NCI-H82 (cell line): ENCODE results near the gene C18orf32.
"Not testable (repeated sequence)": the region's sequence is repeated elsewhere in the genome, so short reads cannot be mapped to it uniquely, and the experiment has no call there.

Experiments
- DNase-seq: peaks from one replicate; lab custom pipeline; 2025; lab: John Stamatoyannopoulos, UW

C18orf32 gene

DNA sequence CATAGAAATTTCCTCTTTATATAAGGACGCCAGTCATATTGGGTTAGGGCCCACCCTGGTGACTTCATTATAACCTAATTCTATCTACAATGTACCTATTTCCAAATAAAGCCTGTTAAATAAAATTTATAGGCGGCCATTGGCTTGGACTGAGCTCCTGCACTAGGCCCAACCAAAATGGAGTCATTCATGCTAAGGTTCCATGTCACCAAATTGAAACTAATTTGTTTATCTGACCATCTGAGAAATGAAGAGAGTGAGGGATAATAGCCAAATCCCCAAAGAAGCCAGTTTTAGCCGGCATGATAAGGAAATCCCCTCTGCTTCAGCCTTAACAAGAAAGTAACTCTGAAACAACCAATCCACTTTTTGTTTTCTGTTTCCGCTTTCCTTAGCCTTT, 19.4 kb downstream of the C18orf32 start:
- DNase-seq = no peak

DNA sequence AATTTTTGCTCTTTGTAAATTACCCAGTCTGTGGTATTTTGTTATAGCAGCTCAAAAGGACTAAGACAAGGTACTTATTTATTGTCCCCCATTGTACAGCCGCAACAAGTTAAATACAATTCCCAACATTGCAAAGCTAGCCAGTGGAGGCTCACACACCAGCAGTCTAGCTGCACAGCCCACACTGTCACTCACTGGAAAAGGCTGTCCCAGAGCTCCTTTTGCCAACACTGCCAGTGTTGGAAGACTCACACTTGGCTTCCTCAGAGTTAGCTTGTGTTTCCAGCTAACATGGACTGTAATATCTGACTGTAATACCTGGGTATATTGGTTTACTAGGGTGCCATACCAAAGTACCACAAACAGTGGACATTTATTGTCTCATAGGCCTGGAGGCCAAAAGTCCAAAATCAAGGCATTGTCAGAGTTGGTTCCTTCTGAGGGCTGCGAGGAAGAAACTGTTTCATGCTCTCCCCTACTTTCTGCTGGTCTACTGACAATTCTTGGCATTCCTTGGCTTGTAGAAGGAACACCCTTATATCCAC, 19.9 kb downstream of the C18orf32 start:
- no peak for DNase-seq

DNA sequence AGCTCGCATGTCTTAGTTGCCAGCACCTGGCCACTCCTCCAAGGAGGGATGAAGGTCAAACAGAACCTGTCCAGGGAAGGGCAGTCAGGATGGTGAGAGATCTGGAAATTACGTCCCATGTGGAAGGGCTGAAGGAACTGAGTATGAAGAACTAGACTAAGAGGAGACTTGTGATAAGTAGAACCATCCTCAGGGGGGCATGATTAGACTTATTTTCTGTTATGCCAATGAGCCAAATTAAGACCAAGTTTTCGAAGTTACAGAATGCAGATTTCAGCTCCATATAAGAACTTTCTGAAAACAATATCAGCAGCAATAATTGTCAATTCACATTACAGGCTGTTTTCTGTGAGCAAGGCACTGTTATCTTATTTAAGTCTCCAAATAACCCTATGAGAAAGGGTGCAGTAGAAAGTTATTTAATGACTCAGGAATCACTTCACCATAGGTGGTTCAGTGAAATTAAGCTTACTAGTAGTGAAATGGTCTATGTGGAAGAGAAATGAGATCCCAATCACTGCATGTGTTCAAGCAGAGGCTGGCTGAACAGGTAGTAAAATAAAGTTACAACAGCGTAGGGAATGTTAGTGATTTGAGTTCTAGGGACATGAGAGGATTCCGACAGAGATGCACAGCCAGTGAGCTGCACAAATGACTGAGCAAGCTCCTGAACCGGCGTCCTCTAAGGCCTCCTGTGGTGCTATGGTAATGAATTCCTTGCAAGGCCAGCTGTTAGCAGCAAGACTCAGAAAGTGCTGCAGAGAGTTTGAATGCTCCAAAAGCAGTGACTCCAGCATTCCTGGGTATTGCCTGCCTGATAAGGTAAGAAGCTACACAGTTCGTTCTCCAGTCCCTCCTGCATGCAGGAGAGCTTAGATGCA, 22.1 kb downstream of the C18orf32 start:
- peak; percentile 11 for DNase-seq

- no peak for DNase-seq
Measured at GRCh38 chr18:49461602-49461977, 25.4 kb downstream of the C18orf32 start.

GRCh38 chr18:49460976-49461601, 25.9 kb downstream of the C18orf32 start:
- DNase-seq = no peak

DNA sequence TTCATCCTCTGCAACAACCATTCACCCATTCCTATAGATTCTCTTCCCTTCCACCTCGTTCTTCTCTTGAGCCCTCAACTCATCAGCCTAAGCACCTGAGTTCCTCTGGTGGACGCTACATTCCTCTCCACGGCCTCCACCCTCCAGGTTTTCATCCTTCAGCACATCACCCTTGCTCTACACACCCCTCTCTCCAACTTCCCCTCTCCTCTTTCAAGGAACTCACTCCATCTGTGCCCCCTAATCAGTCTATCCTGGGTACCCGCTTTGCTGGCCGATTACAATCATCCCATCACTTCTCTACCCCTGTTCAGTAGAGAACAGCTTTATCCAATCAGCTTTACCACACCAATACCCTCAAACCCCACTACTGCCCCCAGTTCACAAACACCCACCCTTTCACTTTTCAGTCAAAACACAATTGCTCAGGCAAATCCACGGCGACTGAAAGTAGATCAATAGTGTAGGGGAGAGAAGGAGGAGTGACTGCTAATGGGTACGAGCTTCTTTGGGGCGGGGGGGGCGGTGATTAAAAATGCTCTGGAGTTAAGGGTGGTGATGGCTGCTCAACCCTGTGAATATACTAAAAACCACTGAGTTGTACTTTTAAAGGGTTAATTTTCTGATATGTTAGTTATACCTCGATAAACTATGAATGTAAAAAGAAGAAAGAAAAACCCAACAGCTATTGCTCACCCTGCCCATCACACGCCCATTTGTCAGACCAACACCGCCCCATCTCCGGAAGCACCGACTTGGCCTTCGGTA, 27.4 kb downstream of the C18orf32 start:
- DNase-seq = peak; percentile 23

DNA sequence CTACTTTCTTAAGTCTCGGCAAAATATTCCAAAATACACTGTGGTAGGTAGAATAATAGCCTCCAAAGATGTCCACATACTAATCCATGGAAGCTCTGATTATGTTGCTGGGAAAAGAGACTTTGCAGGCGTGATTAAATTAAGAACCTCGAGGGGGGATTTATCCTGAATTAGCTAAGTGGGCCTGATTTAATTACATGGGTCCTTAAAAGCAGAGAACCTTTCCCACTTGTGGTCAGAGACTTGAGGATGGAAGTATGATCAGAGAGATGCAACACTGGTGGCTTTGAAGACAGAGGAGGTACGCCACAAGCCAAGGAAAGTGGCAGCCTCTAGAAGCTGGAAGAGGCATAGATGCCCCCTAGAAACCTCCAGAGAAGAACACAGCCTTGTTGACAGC, 29.4 kb downstream of the C18orf32 start:
- peak; percentile 94 for DNase-seq

GRCh38 chr18:49456794-49457193, 30.2 kb downstream of the C18orf32 start:
- DNase-seq = no peak

GRCh38 chr18:49452534-49452933, 34.5 kb downstream of the C18orf32 start:
- not testable (repeated sequence) for DNase-seq

DNA sequence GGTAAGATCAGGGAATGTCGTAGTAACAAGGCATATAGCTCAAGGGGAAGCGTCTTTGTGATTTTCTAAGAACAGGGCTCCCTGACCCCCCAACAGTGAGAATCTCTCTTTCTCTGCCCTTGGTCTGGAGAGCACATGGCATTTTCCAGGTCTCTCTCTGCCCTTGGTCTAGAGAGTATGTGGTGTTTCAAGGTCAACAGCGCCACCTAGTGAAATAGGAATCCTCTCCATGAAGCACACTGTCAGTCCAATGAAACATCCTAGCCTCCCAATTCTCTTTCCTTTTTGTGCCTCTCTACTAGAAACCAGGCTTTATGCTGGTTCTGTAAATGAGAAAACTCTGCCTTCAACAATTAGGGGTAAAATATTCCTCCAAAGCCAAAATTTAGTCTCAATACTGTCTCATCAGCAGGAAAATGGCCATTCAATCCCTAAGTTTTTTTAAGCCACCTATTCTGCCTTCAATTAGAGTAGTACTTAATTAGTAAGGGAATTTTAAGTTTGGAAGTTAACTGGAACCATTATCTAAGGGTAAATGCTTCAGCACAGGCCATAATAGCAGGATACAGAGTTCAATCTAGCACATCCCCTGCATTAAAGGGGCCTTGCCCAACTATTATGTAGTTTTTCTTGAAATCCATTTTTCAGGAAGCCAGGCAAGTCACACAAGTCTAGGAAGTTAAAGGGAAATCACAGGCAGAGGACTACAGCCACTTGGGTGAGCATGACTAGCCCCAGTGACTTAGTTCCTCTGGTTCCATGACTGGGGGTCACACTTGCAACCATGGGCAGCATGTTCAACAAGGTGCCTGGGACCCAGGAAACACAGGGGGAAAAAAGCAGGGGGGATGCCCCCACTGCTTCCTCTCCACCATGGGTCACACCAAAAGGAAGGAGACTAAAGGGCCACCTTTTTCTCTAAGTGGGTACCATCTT, 39.0 kb downstream of the C18orf32 start:
- peak; percentile 90 for DNase-seq

- DNase-seq = no peak
Measured at GRCh38 chr18:49446481-49446880, 40.6 kb downstream of the C18orf32 start.

GRCh38 chr18:49444581-49444980, 42.5 kb downstream of the C18orf32 start:
- no peak for DNase-seq

- no peak for DNase-seq
Measured at GRCh38 chr18:49443837-49444236, 43.2 kb downstream of the C18orf32 start.

DNA sequence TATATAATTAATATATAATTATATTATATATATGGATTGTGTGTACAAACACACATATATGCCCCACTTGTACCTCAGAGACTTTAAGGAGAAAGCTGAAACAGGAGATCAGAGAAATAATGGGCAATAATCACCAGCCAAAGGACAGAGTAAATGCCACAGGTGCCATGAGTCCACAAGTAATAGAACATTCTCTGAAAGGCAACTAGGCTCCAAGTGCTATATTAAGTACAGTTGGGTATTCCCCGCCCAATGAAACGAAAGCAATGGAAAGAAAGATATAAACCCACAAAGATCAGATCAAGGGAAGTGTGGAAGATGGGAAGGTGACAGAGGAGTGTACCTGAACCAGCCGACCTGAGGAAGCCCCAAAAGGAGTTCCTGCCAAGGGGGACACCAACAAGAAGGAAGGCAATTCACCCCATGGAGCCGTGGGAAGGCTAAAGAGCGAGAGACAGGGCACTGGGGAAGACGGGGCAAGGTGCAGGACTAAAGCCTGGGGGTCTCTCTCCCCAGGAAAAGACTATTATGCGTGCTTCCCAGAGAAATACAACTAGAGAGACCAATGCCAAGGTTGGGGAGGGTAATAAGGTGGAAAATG, 45.6 kb downstream of the C18orf32 start:
- DNase-seq = no peak

- DNase-seq = no peak
Measured at GRCh38 chr18:49435170-49435569, 51.9 kb downstream of the C18orf32 start.

GRCh38 chr18:49432602-49433001, 54.4 kb downstream of the C18orf32 start:
- no peak for DNase-seq

- peak; percentile 8 for DNase-seq
Measured at GRCh38 chr18:49431165-49431962, 55.7 kb downstream of the C18orf32 start.
